ENCODE measurements around the gene LMAN2. TPM values are rescaled to one million over a fixed set of nuclear protein-coding genes. Genes with fewer than 3 reads are reported as not detected.

The LMAN2 gene
- total RNA-seq, 1 donor from 2014 or later, result 229 TPM

DNA sequence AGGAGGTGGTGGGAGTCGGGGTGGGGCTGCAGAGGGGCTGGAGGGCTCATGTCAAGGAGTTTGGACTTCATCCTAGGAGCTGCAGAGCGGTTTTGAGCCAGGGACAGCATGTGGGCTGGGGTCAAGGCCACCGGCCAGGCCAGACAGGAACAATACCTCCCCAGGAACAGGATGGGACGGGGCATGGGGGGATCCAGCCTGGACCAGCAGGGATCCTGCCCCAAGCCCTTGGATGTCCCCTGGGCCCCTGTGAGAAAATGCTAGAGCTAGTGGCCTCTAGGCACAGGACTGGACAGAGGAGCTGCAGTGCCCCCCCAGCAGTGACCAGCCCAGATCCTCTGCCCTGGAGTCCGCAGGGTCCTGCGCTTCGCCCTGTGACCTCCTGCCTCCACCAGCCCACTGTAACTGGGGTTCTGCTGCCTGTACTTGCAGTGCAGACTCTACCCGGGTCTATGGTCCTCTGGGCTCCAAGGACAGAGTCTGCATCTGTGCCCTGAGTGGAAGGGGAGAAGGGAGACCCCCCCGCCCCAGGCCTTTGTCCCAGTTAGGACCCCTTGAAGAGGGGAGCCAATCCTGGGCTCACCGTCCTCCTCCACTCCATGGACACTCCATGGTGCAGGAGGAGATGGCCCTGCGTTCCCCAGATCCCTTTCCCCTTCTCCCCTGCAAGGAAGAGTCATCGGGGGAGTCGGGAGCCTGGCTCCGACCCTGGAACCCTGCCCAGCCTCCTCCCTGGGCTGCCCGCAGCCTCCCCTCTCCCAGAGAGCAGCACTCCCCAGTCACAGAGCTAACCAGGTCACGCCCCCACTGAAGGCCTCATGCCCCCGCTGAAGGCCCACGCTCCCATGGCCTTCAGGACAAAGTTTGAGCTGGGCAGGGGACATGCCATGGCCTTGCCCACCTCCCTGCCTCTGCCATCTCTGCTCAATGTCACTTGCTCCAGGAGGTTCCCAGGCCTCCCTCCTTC lies 36.8 kb downstream of the LMAN2 start:
- Histone ChIP-seq H3K27me3 (no peaks in the 10 kb centered on the region), H3K9me3 (no peaks in the 10 kb centered on the region), H3K4me3 (no peak overlapping the region), H3K36me3 (peaks cover 0 to 3% of the 10 kb centered on the region in 2 donors), H3K27ac (no peak overlapping the region), H3K4me1 (peaks cover 12 to 18% of the 10 kb centered on the region in 2 donors)
- TF ChIP-seq, protein P1, sequence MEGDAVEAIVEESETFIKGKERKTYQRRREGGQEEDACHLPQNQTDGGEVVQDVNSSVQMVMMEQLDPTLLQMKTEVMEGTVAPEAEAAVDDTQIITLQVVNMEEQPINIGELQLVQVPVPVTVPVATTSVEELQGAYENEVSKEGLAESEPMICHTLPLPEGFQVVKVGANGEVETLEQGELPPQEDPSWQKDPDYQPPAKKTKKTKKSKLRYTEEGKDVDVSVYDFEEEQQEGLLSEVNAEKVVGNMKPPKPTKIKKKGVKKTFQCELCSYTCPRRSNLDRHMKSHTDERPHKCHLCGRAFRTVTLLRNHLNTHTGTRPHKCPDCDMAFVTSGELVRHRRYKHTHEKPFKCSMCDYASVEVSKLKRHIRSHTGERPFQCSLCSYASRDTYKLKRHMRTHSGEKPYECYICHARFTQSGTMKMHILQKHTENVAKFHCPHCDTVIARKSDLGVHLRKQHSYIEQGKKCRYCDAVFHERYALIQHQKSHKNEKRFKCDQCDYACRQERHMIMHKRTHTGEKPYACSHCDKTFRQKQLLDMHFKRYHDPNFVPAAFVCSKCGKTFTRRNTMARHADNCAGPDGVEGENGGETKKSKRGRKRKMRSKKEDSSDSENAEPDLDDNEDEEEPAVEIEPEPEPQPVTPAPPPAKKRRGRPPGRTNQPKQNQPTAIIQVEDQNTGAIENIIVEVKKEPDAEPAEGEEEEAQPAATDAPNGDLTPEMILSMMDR (IDR thresholded peaks at IDR 0.05), result no peak
- intact Hi-C loops (cut with DNase I), result loop anchor here (5.0 kb wide), 3 partner anchors 138 to 203 kb away; partner anchors contain the start of genes DDX41 and PDLIM7
- no peak for DNase-seq (ENCODE audit: low spot score in 2 of 2)

DNA sequence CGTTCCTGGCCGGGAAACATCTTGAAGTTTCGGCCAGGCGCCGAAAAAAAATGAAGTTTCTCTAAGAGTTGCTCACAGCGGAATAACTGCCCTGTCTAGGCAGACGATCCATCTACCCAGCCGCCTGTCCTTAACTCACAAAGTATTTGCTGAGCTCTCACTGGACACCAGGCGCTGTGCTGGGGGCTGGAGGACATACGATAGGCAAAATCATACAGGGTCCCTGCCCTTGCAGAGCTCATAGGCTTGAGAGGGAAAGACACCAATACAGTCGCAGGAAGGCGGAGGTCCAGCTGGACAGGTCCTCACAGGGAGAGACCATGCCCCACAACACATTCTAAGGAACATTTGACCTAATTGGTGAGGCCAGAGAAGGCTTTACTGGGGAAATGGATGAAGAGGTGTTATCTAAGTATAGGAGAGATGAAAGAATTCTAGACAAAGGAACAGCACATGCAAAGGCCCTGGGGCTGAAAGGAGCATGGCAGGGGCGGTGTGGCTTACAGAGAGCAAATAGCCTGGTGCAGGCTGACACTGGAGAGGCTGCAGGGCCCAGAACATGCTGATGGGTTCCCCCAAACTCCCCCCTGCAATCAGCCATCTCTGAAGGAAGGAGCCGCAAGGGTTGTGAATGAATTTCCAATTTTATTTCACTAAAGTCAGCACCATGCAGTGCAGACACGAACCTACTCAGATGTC lies 37.8 kb downstream of the LMAN2 start:
- TF ChIP-seq, protein P1 (IDR thresholded peaks at IDR 0.05), result no peak
- Histone ChIP-seq H3K36me3 (peaks cover 3% of the 10 kb centered on the region in 2 donors), H3K4me3 (no peak overlapping the region), H3K27ac (no peak overlapping the region), H3K4me1 (peaks cover 12 to 18% of the 10 kb centered on the region in 2 donors), H3K27me3 (no peaks in the 10 kb centered on the region), H3K9me3 (no peaks in the 10 kb centered on the region)
- DNase-seq (ENCODE audit: low spot score in 2 of 2), result no peak
- intact Hi-C loops (cut with DNase I), result loop anchor here (2.0 to 5.0 kb wide), 4 partner anchors 37 to 204 kb away; partner anchors contain the start of genes DDX41, LMAN2 and PDLIM7

DNA sequence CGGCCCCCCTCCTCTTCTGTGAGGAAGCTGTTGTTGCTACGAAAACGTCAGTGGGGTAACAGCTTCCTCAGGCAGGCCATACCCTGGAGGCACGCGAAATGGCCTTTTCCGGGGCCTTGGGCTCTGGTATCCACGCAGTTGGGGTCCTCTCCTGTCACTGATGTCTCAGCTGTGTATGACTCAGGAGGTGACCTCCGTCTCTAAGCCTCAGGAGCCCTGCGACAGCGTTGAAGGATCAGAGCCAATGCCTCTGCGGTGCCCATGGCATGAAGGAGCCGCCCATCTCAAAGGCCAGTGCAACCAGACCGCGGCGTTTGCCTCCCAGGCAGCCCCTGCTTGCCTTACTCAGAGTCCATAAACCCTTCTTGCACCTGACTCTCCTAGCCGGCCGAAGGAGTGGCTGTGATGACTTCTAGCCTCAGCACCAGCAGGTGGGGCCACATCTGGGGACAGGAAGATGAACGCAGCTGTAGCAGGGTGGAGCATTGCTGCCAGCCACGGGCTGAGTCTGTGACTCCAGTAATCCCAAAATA lies 38.8 kb downstream of the LMAN2 start:
- Histone ChIP-seq H3K27me3 (no peaks in the 10 kb centered on the region), H3K4me3 (peak overlapping the region; percentile 57 to 66), H3K9me3 (no peaks in the 10 kb centered on the region), H3K36me3 (peaks cover 3 to 5% of the 10 kb centered on the region in 2 donors), H3K27ac (no peak overlapping the region), H3K4me1 (peaks cover 12 to 18% of the 10 kb centered on the region in 2 donors)
- intact Hi-C loops (cut with DNase I), result loop anchor here (2.0 to 5.0 kb wide), 4 partner anchors 38 to 205 kb away; partner anchors contain the start of genes DDX41, LMAN2 and PDLIM7
- TF ChIP-seq, protein P1 (IDR thresholded peaks at IDR 0.05), result no peak
- DNase-seq (ENCODE audit: low spot score in 2 of 2), result no peak

DNA sequence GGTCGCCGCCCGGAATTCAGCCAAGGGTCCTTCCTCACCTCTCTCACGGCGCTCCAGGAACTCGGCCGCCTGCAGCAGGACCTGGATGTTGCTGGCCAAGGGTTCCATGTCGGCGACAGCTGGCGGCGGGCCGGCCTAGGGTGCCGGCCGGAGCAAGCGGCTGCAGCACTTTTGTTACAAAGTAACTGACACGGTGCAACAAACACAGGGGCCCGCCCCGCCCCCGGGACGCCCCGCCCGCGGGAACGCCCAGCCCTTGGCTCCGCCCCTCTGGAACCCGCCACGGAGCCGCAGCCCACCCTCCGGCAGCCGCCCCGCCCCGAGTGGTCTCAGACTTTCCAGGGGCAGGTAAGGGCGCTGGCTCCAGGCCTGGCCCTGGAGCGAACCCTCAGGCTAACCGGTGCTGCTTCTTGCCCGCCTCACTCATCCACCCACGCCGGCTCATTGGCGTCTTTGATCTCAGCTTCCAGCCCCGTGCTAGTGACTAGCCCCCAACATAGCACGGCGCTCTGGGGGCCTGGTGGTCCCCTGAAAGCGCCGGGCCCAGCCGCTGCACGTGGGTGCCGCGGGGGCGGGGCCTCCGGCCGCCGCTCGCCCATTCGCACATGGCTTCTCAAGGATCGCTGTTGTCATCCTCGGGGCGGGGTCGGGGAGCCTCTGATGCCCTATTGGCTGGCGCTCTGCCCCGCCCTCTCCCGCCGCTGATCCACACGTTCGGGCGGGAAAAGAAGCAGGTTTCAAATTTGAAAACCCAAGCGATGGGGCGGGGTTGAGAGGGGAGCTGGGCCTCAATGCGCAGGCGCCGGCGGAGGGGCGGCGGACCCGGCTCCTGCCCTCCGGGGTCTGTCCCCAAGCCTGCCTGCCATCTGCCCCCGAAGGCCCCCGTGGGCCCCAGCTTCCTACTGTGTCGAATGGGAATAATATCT lies 39.5 kb downstream of the LMAN2 start, which contains the start of gene MXD3:
MXD3 (minus strand) TSS at position 176 of the 926 bp plus-strand sequence; CDS start at position 108, 68 bp downstream.
- H3K4me3 ChIP-seq, result peak within 1 kb of the TSS; percentile 57 to 66
- TF ChIP-seq, protein P1 (IDR thresholded peaks at IDR 0.05), result no peak
- intact Hi-C loops (cut with DNase I), result loop anchor here (2.0 to 5.0 kb wide), 4 partner anchors 39 to 205 kb away; partner anchors contain the start of genes DDX41, LMAN2 and PDLIM7
- H3K27ac ChIP-seq, result no peak within 1 kb of the TSS
- H3K27me3 ChIP-seq, result no peaks in the 10 kb centered on the region
- H3K9me3 ChIP-seq, result no peaks in the 10 kb centered on the region
- H3K4me1 ChIP-seq, result peaks cover 12 to 18% of the 10 kb centered on the region in 2 donors
- peaks cover 0 to 12% of the 10 kb centered on the region in 2 donors for H3K36me3 ChIP-seq
- DNase-seq (ENCODE audit: low spot score in 2 of 2), result peak; percentile 88 to 98

Measured in ascending aorta (tissue), 2 donors.